CD4-positive, alpha-beta memory T cell (primary cell): ENCODE data around the gene UPP2. TPM values are rescaled to one million over a fixed set of nuclear protein-coding genes. Genes with fewer than 3 reads are reported as not detected.

ENCODE experiments used
- CTCF ChIA-PET: fragments of 350-600 bp; sonication (Branson Sonifier 250); formaldehyde crosslinking; loops from one replicate; lab custom pipeline; 2021; ENCODE audit warnings: inconsistent platforms; ENCODE audit not compliant: partially characterized antibody; lab: Charles Lee
- POLR2A ChIA-PET: fragments of 350-600 bp; sonication (Branson Sonifier 250); formaldehyde crosslinking; loops from one replicate; lab custom pipeline; 2021; ENCODE audit not compliant: partially characterized antibody; lab: Charles Lee
- DNase-seq, 5 donors: peaks; one replicate each; pipeline versions ENCODE4 v3.0.0 to v3.0.0-alpha.2; 2020 to 2022; ENCODE audit warnings: mixed read lengths in 1 of 5
- H3K27ac ChIP-seq: one replicate; pipeline ENCODE4 v1.7.0; 2013; ENCODE audit warnings: low read depth, low read length
- H3K27me3 ChIP-seq: 2 replicates; pipeline ENCODE4 v1.7.0; 2013; ENCODE audit warnings: mild to moderate bottlenecking, low read length, moderate library complexity; ENCODE audit not compliant: insufficient read depth
- H3K36me3 ChIP-seq: 2 replicates; pipeline ENCODE4 v1.7.0; 2013; ENCODE audit warnings: mild to moderate bottlenecking, low read length, moderate library complexity; ENCODE audit not compliant: insufficient read depth
- H3K4me1 ChIP-seq: 2 replicates; pipeline ENCODE4 v1.7.0; 2013; ENCODE audit warnings: mild to moderate bottlenecking, low read length, moderate library complexity; ENCODE audit not compliant: insufficient read depth
- H3K4me3 ChIP-seq, 2 donors: one replicate each; pipeline ENCODE4 v1.7.0; 2013; ENCODE audit warnings: low read length in 2 of 2, mild to moderate bottlenecking in 1 of 2
- H3K9me3 ChIP-seq, 2 donors: one replicate each; pipeline ENCODE4 v1.7.0; 2013; ENCODE audit warnings: low read length in 2 of 2, control low read depth in 1 of 2; ENCODE audit not compliant: control insufficient read depth in 1 of 2
- H3K27ac Mint-ChIP-seq, 7 donors: one replicate each; pipeline ENCODE4 v1.8.0; 2020 to 2021; ENCODE audit warnings: mixed read lengths in 7 of 7, mild to moderate bottlenecking in 6 of 7, inconsistent platforms in 3 of 7, moderate library complexity in 3 of 7
- H3K27me3 Mint-ChIP-seq, 2 donors: one replicate each; pipeline ENCODE4 v1.8.0; 2020 to 2021; ENCODE audit warnings: mixed read lengths in 2 of 2
- H3K36me3 Mint-ChIP-seq, 2 donors: one replicate each; pipeline ENCODE4 v1.8.0; 2020 to 2021; ENCODE audit warnings: mixed read lengths in 2 of 2, inconsistent platforms in 1 of 2, mild to moderate bottlenecking in 1 of 2
- H3K4me1 Mint-ChIP-seq, 4 donors: one replicate each; pipeline ENCODE4 v1.8.0; 2020 to 2021; ENCODE audit warnings: mixed read lengths in 4 of 4, mild to moderate bottlenecking in 1 of 4
- H3K4me3 Mint-ChIP-seq, 8 donors: one replicate each; pipeline ENCODE4 v1.8.0; 2020 to 2021; ENCODE audit warnings: mixed read lengths in 8 of 8, mild to moderate bottlenecking in 7 of 8, moderate library complexity in 6 of 8, inconsistent platforms in 3 of 8
- H3K9me3 Mint-ChIP-seq, 8 donors: one replicate each; pipeline ENCODE4 v1.8.0; 2020 to 2021; ENCODE audit warnings: mixed read lengths in 8 of 8, mild to moderate bottlenecking in 5 of 8, inconsistent platforms in 3 of 8, moderate library complexity in 1 of 8
- intact Hi-C: fragments of 100-400 bp; cut with micrococcal nuclease; formaldehyde crosslinking; loops from one replicate; pipeline ENCODE4 v1.15.1; 2023
- polyA plus RNA-seq, 2 donors: library from polyadenylated mRNA; unstranded; fragments of 300-500 nt; fragmentation: Illumina TruSeq; gene quantifications; one replicate each; pipeline ENCODE4 v1.2.3, GENCODE V29; 2021
- total RNA-seq, 2 experiments: library from RNA; stranded (reverse); gene quantifications; one replicate each; pipeline ENCODE4 v1.2.3, GENCODE V29; 2021

UPP2 gene
- total and polyA plus RNA-seq, 4 experiments from 2014 or later, result not detected

- Mint-ChIP-seq H3K27me3 (peaks cover 6 to 21% of the 10 kb centered on the region in 2 donors), H3K9me3 (peaks cover 0 to 8% (median 2%) of the 10 kb centered on the region in 8 donors), H3K27ac (no peak overlapping the region), H3K36me3 (no peaks in the 10 kb centered on the region), H3K4me3 (no peak overlapping the region), H3K4me1 (no peaks in the 10 kb centered on the region)
- no peak overlapping the region for H3K4me3 ChIP-seq
- H3K27me3 ChIP-seq, result no peaks in the 10 kb centered on the region
- intact Hi-C loops, result no loop called here
- H3K9me3 ChIP-seq, result no peaks in the 10 kb centered on the region
- no peak overlapping the region for H3K27ac ChIP-seq
- no peaks in the 10 kb centered on the region for H3K36me3 ChIP-seq
- DNase-seq, result no peak
- ChIA-PET POLR2A (no interaction called here), CTCF (no interaction called here)
- H3K4me1 ChIP-seq, result no peaks in the 10 kb centered on the region
Observed at GRCh38 chr2:158071018-158071417, 30.7 kb upstream of the UPP2 start.

GRCh38 chr2:158072361-158072760 lies 29.3 kb upstream of the UPP2 start:
- no peaks in the 10 kb centered on the region for H3K4me1 ChIP-seq
- no peak overlapping the region for H3K4me3 Mint-ChIP-seq
- ChIA-PET CTCF (no interaction called here), POLR2A (no interaction called here)
- peaks cover 0 to 4% of the 10 kb centered on the region in 2 donors for H3K36me3 Mint-ChIP-seq
- H3K27me3 ChIP-seq, result no peaks in the 10 kb centered on the region
- no peaks in the 10 kb centered on the region for H3K9me3 ChIP-seq
- no peak overlapping the region for H3K4me3 ChIP-seq
- no peak overlapping the region for H3K27ac ChIP-seq
- H3K36me3 ChIP-seq, result no peaks in the 10 kb centered on the region
- DNase-seq, result no peak
- peaks cover 0 to 14% (median 8%) of the 10 kb centered on the region in 8 donors for H3K9me3 Mint-ChIP-seq
- intact Hi-C loops, result no loop called here
- peaks cover 8 to 23% of the 10 kb centered on the region in 2 donors for H3K27me3 Mint-ChIP-seq
- H3K27ac Mint-ChIP-seq, result no peak overlapping the region
- H3K4me1 Mint-ChIP-seq, result no peaks in the 10 kb centered on the region

- H3K4me3 Mint-ChIP-seq, result no peak overlapping the region
- peaks cover 8 to 10% of the 10 kb centered on the region in 2 donors for H3K27me3 Mint-ChIP-seq
- DNase-seq, result no peak
- no peak overlapping the region for H3K27ac ChIP-seq
- no peaks in the 10 kb centered on the region for H3K9me3 ChIP-seq
- ChIA-PET CTCF (no interaction called here), POLR2A (no interaction called here)
- H3K36me3 ChIP-seq, result no peaks in the 10 kb centered on the region
- no peak overlapping the region for H3K4me3 ChIP-seq
- H3K4me1 Mint-ChIP-seq, result no peaks in the 10 kb centered on the region
- peaks cover 0 to 4% of the 10 kb centered on the region in 2 donors for H3K36me3 Mint-ChIP-seq
- no peaks in the 10 kb centered on the region for H3K27me3 ChIP-seq
- peaks cover 0 to 18% (median 10%) of the 10 kb centered on the region in 8 donors for H3K9me3 Mint-ChIP-seq
- intact Hi-C loops, result no loop called here
- H3K4me1 ChIP-seq, result no peaks in the 10 kb centered on the region
- H3K27ac Mint-ChIP-seq, result no peak overlapping the region
Observed at GRCh38 chr2:158079672-158080071, 22.0 kb upstream of the UPP2 start.

GRCh38 chr2:158088093-158088492 lies 13.6 kb upstream of the UPP2 start:
- Histone ChIP-seq H3K27ac (no peak overlapping the region), H3K9me3 (no peaks in the 10 kb centered on the region), H3K4me1 (no peaks in the 10 kb centered on the region), H3K4me3 (no peak overlapping the region), H3K36me3 (no peaks in the 10 kb centered on the region), H3K27me3 (no peaks in the 10 kb centered on the region)
- CTCF ChIA-PET, result no interaction called here
- Mint-ChIP-seq H3K36me3 (no peaks in the 10 kb centered on the region), H3K27ac (no peak overlapping the region), H3K4me1 (no peaks in the 10 kb centered on the region), H3K27me3 (peaks cover 10 to 13% of the 10 kb centered on the region in 2 donors), H3K9me3 (peaks cover 0 to 24% (median 18%) of the 10 kb centered on the region in 8 donors), H3K4me3 (no peak overlapping the region)
- POLR2A ChIA-PET, result no interaction called here
- intact Hi-C loops, result no loop called here
- DNase-seq, result no peak

- H3K27ac Mint-ChIP-seq, result no peak overlapping the region
- no peaks in the 10 kb centered on the region for H3K4me1 ChIP-seq
- intact Hi-C loops, result no loop called here
- no peak overlapping the region for H3K4me3 Mint-ChIP-seq
- H3K36me3 Mint-ChIP-seq, result no peaks in the 10 kb centered on the region
- no peaks in the 10 kb centered on the region for H3K4me1 Mint-ChIP-seq
- no peaks in the 10 kb centered on the region for H3K9me3 ChIP-seq
- H3K27me3 ChIP-seq, result no peaks in the 10 kb centered on the region
- no peak overlapping the region for H3K27ac ChIP-seq
- no peak overlapping the region for H3K4me3 ChIP-seq
- DNase-seq, result no peak
- H3K9me3 Mint-ChIP-seq, result peaks cover 0 to 24% (median 18%) of the 10 kb centered on the region in 8 donors
- CTCF ChIA-PET, result no interaction called here
- POLR2A ChIA-PET, result no interaction called here
- no peaks in the 10 kb centered on the region for H3K36me3 ChIP-seq
- peaks cover 10 to 13% of the 10 kb centered on the region in 2 donors for H3K27me3 Mint-ChIP-seq
Observed at GRCh38 chr2:158089322-158089721, 12.4 kb upstream of the UPP2 start.

- intact Hi-C loops, result no loop called here
- H3K4me1 Mint-ChIP-seq, result no peaks in the 10 kb centered on the region
- H3K27ac Mint-ChIP-seq, result no peak overlapping the region
- no peak for DNase-seq
- Histone ChIP-seq H3K4me3 (no peak overlapping the region), H3K36me3 (no peaks in the 10 kb centered on the region), H3K27me3 (no peaks in the 10 kb centered on the region), H3K4me1 (no peaks in the 10 kb centered on the region), H3K9me3 (no peaks in the 10 kb centered on the region), H3K27ac (no peak overlapping the region)
- ChIA-PET POLR2A (no interaction called here), CTCF (no interaction called here)
- H3K9me3 Mint-ChIP-seq, result peaks cover 0 to 24% (median 18%) of the 10 kb centered on the region in 8 donors
- H3K4me3 Mint-ChIP-seq, result no peak overlapping the region
- peaks cover 10 to 13% of the 10 kb centered on the region in 2 donors for H3K27me3 Mint-ChIP-seq
- no peaks in the 10 kb centered on the region for H3K36me3 Mint-ChIP-seq
Observed at GRCh38 chr2:158091647-158092046, 10.0 kb upstream of the UPP2 start.

GRCh38 chr2:158094487-158095092 lies 7.1 kb upstream of the UPP2 start:
- POLR2A ChIA-PET, result no interaction called here
- H3K4me1 Mint-ChIP-seq, result no peaks in the 10 kb centered on the region
- CTCF ChIA-PET, result no interaction called here

More at GRCh38 chr2:158094487-158095092, 7.1 kb upstream of the UPP2 start:
- intact Hi-C loops, result no loop called here
- H3K4me3 Mint-ChIP-seq, result no peak overlapping the region
- no peak overlapping the region for H3K27ac Mint-ChIP-seq
- Histone ChIP-seq H3K9me3 (no peaks in the 10 kb centered on the region), H3K4me1 (no peaks in the 10 kb centered on the region), H3K27me3 (no peaks in the 10 kb centered on the region), H3K27ac (no peak overlapping the region), H3K36me3 (no peaks in the 10 kb centered on the region), H3K4me3 (no peak overlapping the region)
- no peaks in the 10 kb centered on the region for H3K36me3 Mint-ChIP-seq
- peaks cover 0 to 3% (median 0%) of the 10 kb centered on the region in 8 donors for H3K9me3 Mint-ChIP-seq
- H3K27me3 Mint-ChIP-seq, result peaks cover 2 to 6% of the 10 kb centered on the region in 2 donors
- DNase-seq, result no peak
